H1 (cell line): ENCODE data around the gene MIDN. TPM values are rescaled to one million over a fixed set of nuclear protein-coding genes. Genes with fewer than 3 reads are reported as not detected.

Experiments used
- CTCF ChIA-PET: fragments of 300-600 bp; sonication (Branson Sonifier 250); formaldehyde crosslinking; loops from one replicate; lab custom pipeline; 2021; ENCODE audit not compliant: partially characterized antibody; lab: Charles Lee
- POLR2A ChIA-PET: fragments of 300-600 bp; sonication (Branson Sonifier 250); formaldehyde crosslinking; loops from one replicate; lab custom pipeline; 2021; ENCODE audit warnings: inconsistent platforms; ENCODE audit not compliant: partially characterized antibody; lab: Charles Lee
- DNase-seq, 2 experiments: peaks; one replicate each; pipeline versions ENCODE4 v3.0.0 to v3.0.0-alpha.2; 2010 to 2022; ENCODE audit warnings: low spot score in 2 of 2, low read depth in 1 of 2, mixed read lengths in 1 of 2
- FAIRE-seq: peaks from 2 replicates; lab custom pipeline; 2011; peaks lifted over from hg19 to GRCh38; lab: Jason Lieb, UNC
- H2AFZ ChIP-seq: 2 replicates; pipeline ENCODE4 v1.8.1; 2012; ENCODE audit warnings: low read length, inconsistent platforms
- H2AK5ac ChIP-seq: 2 replicates; pipeline ENCODE4 v1.6.1; 2013; ENCODE audit warnings: low read depth, low read length
- H2BK120ac ChIP-seq: replicated peaks from 2 replicates; pipeline ENCODE3; 2013; ENCODE audit warnings: low read depth, low read length, inconsistent platforms
- H2BK12ac ChIP-seq: 2 replicates; pipeline ENCODE4 v1.6.1; 2013; ENCODE audit warnings: low read depth, low read length
- H2BK15ac ChIP-seq: 2 replicates; pipeline ENCODE4 v1.6.1; 2013; ENCODE audit warnings: low read length
- H2BK20ac ChIP-seq: 2 replicates; pipeline ENCODE4 v1.6.1; 2013; ENCODE audit warnings: low read length
- H2BK5ac ChIP-seq: 2 replicates; pipeline ENCODE4 v1.6.1; 2013; ENCODE audit warnings: low read depth, low read length
- H3K14ac ChIP-seq: 2 replicates; pipeline ENCODE4 v1.6.1; 2013; ENCODE audit warnings: inconsistent platforms; ENCODE audit not compliant: insufficient read length
- H3K18ac ChIP-seq: 2 replicates; pipeline ENCODE4 v1.6.1; 2013; ENCODE audit warnings: low read length; ENCODE audit errors: extremely low read depth
- H3K23ac ChIP-seq: 2 replicates; pipeline ENCODE4 v1.6.1; 2013; ENCODE audit warnings: inconsistent platforms; ENCODE audit not compliant: insufficient read length
- H3K23me2 ChIP-seq: 2 replicates; pipeline ENCODE4 v1.6.1; 2013; ENCODE audit warnings: low read depth, low read length
- H3K27ac ChIP-seq: 2 replicates; pipeline ENCODE4 v1.6.1; 2011; ENCODE audit warnings: low read depth, low read length, inconsistent platforms
- H3K27me3 ChIP-seq, 4 experiments: replicated peaks in 1 of 4; 1 replicate in 1 of 4; 2 replicates in 3 of 4; pipeline versions ENCODE4 v1.6.1 to v1.8.1; 2011 to 2013; ENCODE audit warnings: low read length in 3 of 4, mild to moderate bottlenecking in 3 of 4, inconsistent platforms in 2 of 4, mixed read lengths in 2 of 4, moderate library complexity in 1 of 4; ENCODE audit not compliant: control insufficient read depth in 3 of 4, insufficient read depth in 3 of 4; ENCODE audit errors: extremely low read depth in 1 of 4
- H3K36me3 ChIP-seq, 4 experiments: 2 replicates each; pipeline versions ENCODE4 v1.6.1 to v1.8.1; 2011 to 2013; ENCODE audit warnings: mild to moderate bottlenecking in 4 of 4, low read length in 3 of 4, moderate library complexity in 2 of 4, control low read depth in 1 of 4, inconsistent platforms in 1 of 4; ENCODE audit not compliant: insufficient read depth in 4 of 4, control insufficient read depth in 2 of 4
- H3K4ac ChIP-seq: replicated peaks from 2 replicates; pipeline ENCODE3; 2013; ENCODE audit warnings: low read length, low read depth, mixed read lengths, inconsistent platforms; ENCODE audit not compliant: insufficient read length
- H3K4me1 ChIP-seq, 4 experiments: replicated peaks in 1 of 4; 1 replicate in 1 of 4; 2 replicates in 3 of 4; pipeline versions ENCODE4 v1.6.1 to v1.8.1; 2011 to 2013; ENCODE audit warnings: low read length in 3 of 4, inconsistent platforms in 2 of 4, mixed read lengths in 1 of 4; ENCODE audit not compliant: insufficient read depth in 4 of 4, control insufficient read depth in 3 of 4
- H3K4me2 ChIP-seq, 2 experiments: 2 replicates each; pipeline versions ENCODE4 v1.6.1 to v1.8.1; 2011 to 2013; ENCODE audit warnings: low read depth in 2 of 2, low read length in 2 of 2, control low read depth in 1 of 2, inconsistent platforms in 1 of 2, mild to moderate bottlenecking in 1 of 2; ENCODE audit not compliant: insufficient read depth in 1 of 2
- H3K4me3 ChIP-seq, 4 experiments: fragments of 200-600, 300-600 bp in 1 of 4; sonication (generic), shearing (Covaris generic), sonication (Bioruptor Twin) in 1 of 4; 2 replicates each; pipeline versions ENCODE4 v1.5.1 to v1.8.1; 2011 to 2016; ENCODE audit warnings: low read length in 4 of 4, low read depth in 3 of 4, control low read depth in 2 of 4, inconsistent platforms in 2 of 4, mild to moderate bottlenecking in 2 of 4, mixed read lengths in 1 of 4, moderate library complexity in 1 of 4; ENCODE audit not compliant: insufficient read depth in 2 of 4; ENCODE audit errors: extremely low read depth in 1 of 4
- H3K56ac ChIP-seq: replicated peaks from 2 replicates; pipeline ENCODE3; 2013; ENCODE audit warnings: low read depth, mild to moderate bottlenecking, mixed read lengths, low read length, inconsistent platforms; ENCODE audit not compliant: insufficient read length
- H3K79me1 ChIP-seq: 2 replicates; pipeline ENCODE4 v1.6.1; 2013; ENCODE audit warnings: low read depth, low read length, control low read depth
- H3K79me2 ChIP-seq, 2 experiments: 2 replicates each; pipeline versions ENCODE4 v1.6.1 to v1.8.1; 2012 to 2013; ENCODE audit warnings: low read length in 2 of 2, mild to moderate bottlenecking in 2 of 2, inconsistent platforms in 1 of 2; ENCODE audit not compliant: insufficient read depth in 2 of 2, control insufficient read depth in 1 of 2
- H3K9ac ChIP-seq, 4 experiments: replicated peaks in 1 of 4; 1 replicate in 1 of 4; 2 replicates in 3 of 4; pipeline versions ENCODE4 v1.6.1 to v1.8.1; 2011 to 2013; ENCODE audit warnings: low read depth in 3 of 4, low read length in 3 of 4, control low read depth in 2 of 4, mild to moderate bottlenecking in 2 of 4, moderate library complexity in 2 of 4, inconsistent platforms in 1 of 4; ENCODE audit errors: extremely low read depth in 1 of 4
- H3K9me3 ChIP-seq, 2 experiments: 2 replicates each; pipeline versions ENCODE4 v1.6.1 to v1.8.1; 2012 to 2013; ENCODE audit warnings: mild to moderate bottlenecking in 2 of 2, moderate library complexity in 2 of 2, control low read depth in 1 of 2, inconsistent platforms in 1 of 2, low read depth in 1 of 2, low read length in 1 of 2, mixed read lengths in 1 of 2; ENCODE audit not compliant: insufficient read depth in 2 of 2
- H4K20me1 ChIP-seq, 2 experiments: replicated peaks in 1 of 2; 2 replicates each; pipeline versions ENCODE3 to v1.8.1; 2011 to 2013; ENCODE audit warnings: inconsistent platforms in 2 of 2, low read length in 2 of 2, mild to moderate bottlenecking in 1 of 2; ENCODE audit not compliant: insufficient read depth in 2 of 2, control insufficient read depth in 1 of 2
- H4K5ac ChIP-seq: 2 replicates; pipeline ENCODE4 v1.6.1; 2013; ENCODE audit warnings: low read length, low read depth, mixed read lengths, inconsistent platforms; ENCODE audit not compliant: insufficient read length
- H4K8ac ChIP-seq: 2 replicates; pipeline ENCODE4 v1.8.0; 2013; ENCODE audit warnings: mild to moderate bottlenecking, moderate library complexity, low read length, inconsistent platforms; ENCODE audit not compliant: insufficient read depth; ENCODE audit errors: extremely low read depth
- H4K91ac ChIP-seq: replicated peaks from 2 replicates; pipeline ENCODE3; 2013; ENCODE audit warnings: low read length, mixed read lengths, inconsistent platforms; ENCODE audit not compliant: insufficient read length
- POLR2A ChIP-seq, 2 experiments: IDR thresholded peaks; 1 replicate in 1 of 2; 2 replicates in 1 of 2; pipeline ENCODE4 v1.6.1; 2011; ENCODE audit warnings: low read depth in 2 of 2, low read length in 2 of 2, mild to moderate bottlenecking in 2 of 2; ENCODE audit errors: control extremely low read depth in 1 of 2
- SP2 ChIP-seq: IDR thresholded peaks from 2 replicates; pipeline ENCODE4 v1.6.1; 2012; ENCODE audit warnings: mild to moderate bottlenecking, low read length, inconsistent platforms
- WGBS, 2 experiments: shearing (Covaris generic) in 1 of 2; methylation state at CpG; one replicate each; pipeline versions ENCODE4 v1.1.6 to v1.1.7; 2013 to 2015; ENCODE audit warnings: low lambda C conversion rate in 2 of 2, mixed read lengths in 2 of 2, inconsistent platforms in 1 of 2, low coverage in 1 of 2, missing lambda C conversion rate in 1 of 2; ENCODE audit not compliant: insufficient replicate concordance in 2 of 2, insufficient coverage in 1 of 2, insufficient read length in 1 of 2; ENCODE audit errors: extremely low coverage in 1 of 2, missing lambda C conversion rate in 1 of 2; 5-methylcytosine and 5-hydroxymethylcytosine counted together
- polyA plus RNA-seq, 7 experiments: library from polyadenylated mRNA; depleted of rRNA in 3 of 7; stranded (reverse) in 5 of 7; unstranded in 2 of 7; fragments of >200 nt in 5 of 7; fragments of 200-250 nt in 2 of 7; gene quantifications; 1 replicate in 5 of 7; 2 replicates in 1 of 7; 4 replicates in 1 of 7; pipeline versions ENCODE4 v1.2.1 to v1.2.3, GENCODE V29; 2011 to 2013; ENCODE audit warnings: missing spikeins in 2 of 7, mixed read lengths in 2 of 7
- total RNA-seq: library from RNA; stranded (reverse); fragmentation: NEBNext Ultra II Directional; extraction: Animal tissue kit (Norgen Biotek cat#: 25700); gene quantifications from 2 replicates; pipeline ENCODE4 v1.2.1, GENCODE V29; 2021

The MIDN gene
- total and polyA plus RNA-seq, 2 of the 8 experiments (the other 6 are each of a cell fraction or from before 2014, with no cell fraction given), result 39.8 to 159 TPM

GRCh38 chr19:1257475-1258162 lies 9.2 kb downstream of the MIDN start:
- no peak overlapping the region for H3K9ac ChIP-seq
- H4K20me1 ChIP-seq, result peaks cover 17 to 28% of the 10 kb centered on the region in 2 experiments
- no peak overlapping the region for H2BK120ac ChIP-seq
- CTCF ChIA-PET, result interaction anchor here (6.0 to 15.9 kb wide), 2 partner anchors 9 to 14 kb away, joined by 42 to 212 read pairs; partner anchors contain the start of gene ATP5F1D
- H3K14ac ChIP-seq, result no peak overlapping the region
- H2AK5ac ChIP-seq, result no peak overlapping the region
- no peak overlapping the region for H3K27ac ChIP-seq
- no peak overlapping the region for H4K91ac ChIP-seq
- H2BK15ac ChIP-seq, result no peak overlapping the region
- no peak overlapping the region for H3K18ac ChIP-seq
- H3K4me3 ChIP-seq, result no peak overlapping the region
- no peak overlapping the region for H3K23ac ChIP-seq
- H2BK20ac ChIP-seq, result no peak overlapping the region
- H3K56ac ChIP-seq, result no peak overlapping the region
- H3K4ac ChIP-seq, result no peak overlapping the region
- no peaks in the 10 kb centered on the region for H3K9me3 ChIP-seq
- POLR2A ChIA-PET, result interaction anchor here (1.7 to 19.4 kb wide), 5 partner anchors 7 to 28 kb away, joined by 3 to 456 read pairs (median 331); partner anchors contain the start of genes ATP5F1D, CBARP, CIRBP and FAM174C
- peaks cover 18% of the 10 kb centered on the region; the same call in 1 of the 2 replicates for H3K23me2 ChIP-seq
- peaks cover 0 to 37% (median 24%) of the 10 kb centered on the region in 4 experiments; a peak in 6 of 7 replicates for H3K4me1 ChIP-seq
- WGBS, 2 experiments, result 89% methylated on average over 14 of the region's 23 CpGs; no CpG with 5 or more reads in 1 of the 2 experiments
- H2BK12ac ChIP-seq, result no peak overlapping the region
- peaks cover 12% of the 10 kb centered on the region; the same call in 1 of the 2 replicates for H3K79me1 ChIP-seq
- H2BK5ac ChIP-seq, result no peak overlapping the region
- peaks cover 0 to 24% of the 10 kb centered on the region in 2 experiments; a peak in 2 of 4 replicates for H3K79me2 ChIP-seq
- FAIRE-seq, result no peak
- peaks cover 23 to 58% (median 34%) of the 10 kb centered on the region in 4 experiments for H3K36me3 ChIP-seq
- no peak for DNase-seq
- no peak overlapping the region; the same call in 1 of the 2 replicates for H4K8ac ChIP-seq
- H3K27me3 ChIP-seq, result no peaks in the 10 kb centered on the region; a peak in 1 of 7 replicates
- TF ChIP-seq SP2 (no peak), POLR2A (IDR thresholded peaks at IDR 0.05; ENCODE audit: control extremely low read depth in 1 of 2, low read depth in 2 of 2, low read length in 2 of 2) (peak in 1 of 2 experiments; percentile 23; a peak in 1 of 3 replicates)
- H4K5ac ChIP-seq, result no peak overlapping the region
- no peak overlapping the region for H3K4me2 ChIP-seq
- no peak overlapping the region for H2AFZ ChIP-seq
